HEK293 (cell line): Measurements from ENCODE around the gene FAM234A.

Source experiments
- GLIS1 ChIP-seq: fragments of 450-650 bp; formaldehyde crosslinking; IDR thresholded peaks from 2 replicates; pipeline ENCODE4 v1.5.1; 2016; ENCODE audit warnings: missing biosample characterization, missing genetic modification characterization
- KLF16 ChIP-seq: fragments of 450-650 bp; formaldehyde crosslinking; IDR thresholded peaks from 2 replicates; pipeline ENCODE4 v1.5.1; 2017; ENCODE audit warnings: missing biosample characterization, missing genetic modification characterization
- KLF8 ChIP-seq: fragments of 450-650 bp; formaldehyde crosslinking; IDR thresholded peaks from 2 replicates; pipeline ENCODE4 v1.5.1; 2016; ENCODE audit warnings: missing biosample characterization, missing genetic modification characterization
- SCRT2 ChIP-seq: fragments of 450-650 bp; formaldehyde crosslinking; IDR thresholded peaks from 2 replicates; pipeline ENCODE4 v1.5.1; 2016; ENCODE audit warnings: missing biosample characterization, missing genetic modification characterization
- SP2 ChIP-seq: fragments of 450-650 bp; formaldehyde crosslinking; IDR thresholded peaks from 2 replicates; pipeline ENCODE4 v1.5.1; 2016; ENCODE audit warnings: missing biosample characterization, missing genetic modification characterization
- SP3 ChIP-seq: fragments of 450-650 bp; formaldehyde crosslinking; IDR thresholded peaks from 2 replicates; pipeline ENCODE4 v1.5.1; 2016; ENCODE audit warnings: missing biosample characterization, missing genetic modification characterization
- YY1 ChIP-seq: fragments of 450-650 bp; formaldehyde crosslinking; IDR thresholded peaks from 2 replicates; pipeline ENCODE4 v1.5.1; 2018; ENCODE audit warnings: missing biosample characterization, missing genetic modification characterization
- ZBTB21 ChIP-seq: fragments of 450-650 bp; formaldehyde crosslinking; IDR thresholded peaks from 2 replicates; pipeline ENCODE4 v1.5.1; 2017; ENCODE audit warnings: missing biosample characterization, missing genetic modification characterization
- ZBTB8A ChIP-seq: fragments of 450-650 bp; formaldehyde crosslinking; IDR thresholded peaks from 2 replicates; pipeline ENCODE4 v1.5.1; 2016; ENCODE audit warnings: missing biosample characterization, missing genetic modification characterization
- ZFP37 ChIP-seq: fragments of 450-650 bp; formaldehyde crosslinking; IDR thresholded peaks from 2 replicates; pipeline ENCODE4 v1.5.1; 2016; ENCODE audit warnings: missing biosample characterization, missing genetic modification characterization
- ZFP41 ChIP-seq: fragments of 450-650 bp; formaldehyde crosslinking; IDR thresholded peaks from 2 replicates; pipeline ENCODE4 v1.5.1; 2016; ENCODE audit warnings: missing biosample characterization, missing genetic modification characterization, borderline replicate concordance
- ZIC2 ChIP-seq: fragments of 450-650 bp; formaldehyde crosslinking; IDR thresholded peaks from 2 replicates; pipeline ENCODE4 v1.5.1; 2016; ENCODE audit warnings: missing biosample characterization, missing genetic modification characterization
- ZNF184 ChIP-seq: fragments of 450-650 bp; IDR thresholded peaks from 2 replicates; pipeline ENCODE4 v1.5.1; 2018; ENCODE audit warnings: missing biosample characterization, mild to moderate bottlenecking, missing genetic modification characterization
- ZNF302 ChIP-seq: fragments of 450-650 bp; formaldehyde crosslinking; IDR thresholded peaks from 2 replicates; pipeline ENCODE4 v1.5.1; 2016; ENCODE audit warnings: missing biosample characterization, missing genetic modification characterization, low read depth
- ZNF433 ChIP-seq: fragments of 450-650 bp; formaldehyde crosslinking; IDR thresholded peaks from 2 replicates; pipeline ENCODE4 v1.5.1; 2016; ENCODE audit warnings: missing biosample characterization, missing genetic modification characterization, low read depth
- ZNF561 ChIP-seq: fragments of 450-650 bp; IDR thresholded peaks from 2 replicates; pipeline ENCODE4 v1.5.1; 2018; ENCODE audit warnings: missing biosample characterization, missing genetic modification characterization, borderline replicate concordance
- ZNF629 ChIP-seq: fragments of 450-650 bp; formaldehyde crosslinking; IDR thresholded peaks from 2 replicates; pipeline ENCODE4 v1.5.1; 2017; ENCODE audit warnings: missing biosample characterization, missing genetic modification characterization
- ZNF76 ChIP-seq: fragments of 450-650 bp; formaldehyde crosslinking; IDR thresholded peaks from 2 replicates; pipeline ENCODE4; 2016; ENCODE audit warnings: low read depth, missing biosample characterization, missing genetic modification characterization, borderline replicate concordance
- ZNF837 ChIP-seq: fragments of 450-650 bp; formaldehyde crosslinking; IDR thresholded peaks from 2 replicates; pipeline ENCODE4 v1.5.1; 2016; ENCODE audit warnings: missing biosample characterization, missing genetic modification characterization
- TF ChIP-seq, protein P1 (sequence below): fragments of 450-650 bp; formaldehyde crosslinking; IDR thresholded peaks from 2 replicates; pipeline ENCODE4 v1.5.1; 2016; ENCODE audit warnings: missing biosample characterization, missing genetic modification characterization
- TF ChIP-seq, protein P2 (sequence below): fragments of 450-650 bp; formaldehyde crosslinking; IDR thresholded peaks from 2 replicates; pipeline ENCODE4 v1.5.1; 2016; ENCODE audit warnings: missing biosample characterization, missing genetic modification characterization
- TF ChIP-seq, protein P3 (sequence below): fragments of 450-650 bp; formaldehyde crosslinking; IDR thresholded peaks from 2 replicates; pipeline ENCODE4 v1.5.1; 2017; ENCODE audit warnings: missing biosample characterization, missing genetic modification characterization
- TF ChIP-seq, protein P4 (sequence below): fragments of 450-650 bp; formaldehyde crosslinking; IDR thresholded peaks from 2 replicates; pipeline ENCODE4 v1.5.1; 2016; ENCODE audit warnings: missing biosample characterization, missing genetic modification characterization
- TF ChIP-seq, protein P5 (sequence below): fragments of 450-650 bp; formaldehyde crosslinking; IDR thresholded peaks from 2 replicates; pipeline ENCODE4 v1.5.1; 2016; ENCODE audit warnings: missing biosample characterization, missing genetic modification characterization
- TF ChIP-seq, protein P6 (sequence below): fragments of 450-650 bp; formaldehyde crosslinking; IDR thresholded peaks from 2 replicates; pipeline ENCODE4 v1.5.1; 2017; ENCODE audit warnings: missing biosample characterization, missing genetic modification characterization
- TF ChIP-seq, protein P7 (sequence below): fragments of 450-650 bp; formaldehyde crosslinking; IDR thresholded peaks from 2 replicates; pipeline ENCODE4 v1.5.1; 2016; ENCODE audit warnings: missing biosample characterization, missing genetic modification characterization

The FAM234A gene

DNA sequence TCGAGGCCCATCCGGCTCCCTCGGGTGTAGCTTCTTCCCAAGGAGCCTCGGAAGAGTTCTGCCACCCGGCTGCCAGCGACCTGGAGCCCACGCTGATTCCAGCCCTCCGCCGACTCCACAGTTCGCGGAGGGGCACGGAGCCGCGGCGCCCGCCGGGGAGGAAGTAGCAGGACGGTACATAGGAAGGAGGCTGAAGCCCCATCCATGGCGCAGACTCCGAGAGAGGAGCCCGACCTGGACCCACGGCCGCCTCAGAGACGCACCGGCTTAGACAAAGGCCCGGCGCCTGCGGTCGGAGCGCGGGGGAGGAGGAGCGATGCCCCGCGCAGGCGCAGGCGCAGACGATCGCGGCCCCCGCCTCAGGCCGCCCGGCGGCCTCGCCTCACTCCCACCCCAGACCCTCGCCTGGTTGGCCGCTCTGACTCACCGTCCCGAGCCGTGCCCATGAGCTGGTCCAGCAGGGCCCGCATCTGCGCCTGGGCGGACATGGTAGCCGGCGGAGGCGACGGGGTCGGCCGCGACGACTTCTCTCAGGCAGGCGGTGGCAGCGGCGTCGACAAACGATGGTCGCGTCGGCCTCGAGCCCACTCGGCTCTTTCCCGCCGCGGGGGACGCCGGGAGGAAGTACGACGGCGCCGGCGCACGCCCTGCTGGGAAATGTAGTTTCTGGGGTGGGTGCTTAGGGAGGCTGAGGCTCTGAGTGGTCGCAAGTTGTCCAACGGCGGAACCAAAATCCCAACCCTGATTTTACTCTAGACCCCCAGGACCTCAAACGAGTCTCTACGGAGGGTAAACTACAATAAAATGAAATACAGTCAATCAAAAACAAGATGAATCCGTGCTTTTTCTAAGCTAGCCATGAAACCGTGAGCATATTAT is 5.5 kb upstream of the FAM234A start, which contains the start of gene LUC7L (continued):
- TF ChIP-seq ZBTB8A (tag by site-specific recombination): peak; percentile 61
- TF ChIP-seq, protein P1, sequence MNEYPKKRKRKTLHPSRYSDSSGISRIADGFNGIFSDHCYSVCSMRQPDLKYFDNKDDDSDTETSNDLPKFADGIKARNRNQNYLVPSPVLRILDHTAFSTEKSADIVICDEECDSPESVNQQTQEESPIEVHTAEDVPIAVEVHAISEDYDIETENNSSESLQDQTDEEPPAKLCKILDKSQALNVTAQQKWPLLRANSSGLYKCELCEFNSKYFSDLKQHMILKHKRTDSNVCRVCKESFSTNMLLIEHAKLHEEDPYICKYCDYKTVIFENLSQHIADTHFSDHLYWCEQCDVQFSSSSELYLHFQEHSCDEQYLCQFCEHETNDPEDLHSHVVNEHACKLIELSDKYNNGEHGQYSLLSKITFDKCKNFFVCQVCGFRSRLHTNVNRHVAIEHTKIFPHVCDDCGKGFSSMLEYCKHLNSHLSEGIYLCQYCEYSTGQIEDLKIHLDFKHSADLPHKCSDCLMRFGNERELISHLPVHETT (tag by site-specific recombination): peak; percentile 46; the same call in 1 of the 2 replicates
- no peak for TF ChIP-seq ZNF433 (tag by site-specific recombination)
- TF ChIP-seq GLIS1 (tag by site-specific recombination): peak; percentile 2; the same call in 1 of the 2 replicates
- TF ChIP-seq, protein P2, sequence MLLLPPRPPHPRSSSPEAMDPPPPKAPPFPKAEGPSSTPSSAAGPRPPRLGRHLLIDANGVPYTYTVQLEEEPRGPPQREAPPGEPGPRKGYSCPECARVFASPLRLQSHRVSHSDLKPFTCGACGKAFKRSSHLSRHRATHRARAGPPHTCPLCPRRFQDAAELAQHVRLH (tag by site-specific recombination): peak; percentile 74
- TF ChIP-seq ZFP41 (tag by site-specific recombination): no peak
- TF ChIP-seq, protein P3, sequence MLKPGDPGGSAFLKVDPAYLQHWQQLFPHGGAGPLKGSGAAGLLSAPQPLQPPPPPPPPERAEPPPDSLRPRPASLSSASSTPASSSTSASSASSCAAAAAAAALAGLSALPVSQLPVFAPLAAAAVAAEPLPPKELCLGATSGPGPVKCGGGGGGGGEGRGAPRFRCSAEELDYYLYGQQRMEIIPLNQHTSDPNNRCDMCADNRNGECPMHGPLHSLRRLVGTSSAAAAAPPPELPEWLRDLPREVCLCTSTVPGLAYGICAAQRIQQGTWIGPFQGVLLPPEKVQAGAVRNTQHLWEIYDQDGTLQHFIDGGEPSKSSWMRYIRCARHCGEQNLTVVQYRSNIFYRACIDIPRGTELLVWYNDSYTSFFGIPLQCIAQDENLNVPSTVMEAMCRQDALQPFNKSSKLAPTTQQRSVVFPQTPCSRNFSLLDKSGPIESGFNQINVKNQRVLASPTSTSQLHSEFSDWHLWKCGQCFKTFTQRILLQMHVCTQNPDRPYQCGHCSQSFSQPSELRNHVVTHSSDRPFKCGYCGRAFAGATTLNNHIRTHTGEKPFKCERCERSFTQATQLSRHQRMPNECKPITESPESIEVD (tag by site-specific recombination): no peak
- TF ChIP-seq KLF8 (tag by site-specific recombination): peak; percentile 83; the same call in 1 of the 2 replicates
- TF ChIP-seq, protein P4, sequence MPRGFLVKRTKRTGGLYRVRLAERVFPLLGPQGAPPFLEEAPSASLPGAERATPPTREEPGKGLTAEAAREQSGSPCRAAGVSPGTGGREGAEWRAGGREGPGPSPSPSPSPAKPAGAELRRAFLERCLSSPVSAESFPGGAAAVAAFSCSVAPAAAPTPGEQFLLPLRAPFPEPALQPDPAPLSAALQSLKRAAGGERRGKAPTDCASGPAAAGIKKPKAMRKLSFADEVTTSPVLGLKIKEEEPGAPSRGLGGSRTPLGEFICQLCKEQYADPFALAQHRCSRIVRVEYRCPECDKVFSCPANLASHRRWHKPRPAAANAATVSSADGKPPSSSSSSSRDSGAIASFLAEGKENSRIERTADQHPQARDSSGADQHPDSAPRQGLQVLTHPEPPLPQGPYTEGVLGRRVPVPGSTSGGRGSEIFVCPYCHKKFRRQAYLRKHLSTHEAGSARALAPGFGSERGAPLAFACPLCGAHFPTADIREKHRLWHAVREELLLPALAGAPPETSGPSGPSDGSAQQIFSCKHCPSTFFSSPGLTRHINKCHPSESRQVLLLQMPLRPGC (tag by site-specific recombination): peak; percentile 74; the same call in 1 of the 2 replicates
- TF ChIP-seq ZBTB21 (tag by site-specific recombination): peak; percentile 39; the same call in 1 of the 2 replicates
- no peak for TF ChIP-seq SCRT2 (tag by site-specific recombination)
- peak; percentile 75; the same call in 1 of the 2 replicates for TF ChIP-seq YY1 (tag by site-specific recombination)
- peak; percentile 67 for TF ChIP-seq SP3
- no peak for TF ChIP-seq ZNF184 (tag by site-specific recombination)
- peak; percentile 99 for TF ChIP-seq ZNF76 (tag by site-specific recombination)
- peak; percentile 70 for TF ChIP-seq SP2 (tag by site-specific recombination)
- peak; percentile 94 for TF ChIP-seq KLF16 (tag by site-specific recombination)
- TF ChIP-seq, protein P5, sequence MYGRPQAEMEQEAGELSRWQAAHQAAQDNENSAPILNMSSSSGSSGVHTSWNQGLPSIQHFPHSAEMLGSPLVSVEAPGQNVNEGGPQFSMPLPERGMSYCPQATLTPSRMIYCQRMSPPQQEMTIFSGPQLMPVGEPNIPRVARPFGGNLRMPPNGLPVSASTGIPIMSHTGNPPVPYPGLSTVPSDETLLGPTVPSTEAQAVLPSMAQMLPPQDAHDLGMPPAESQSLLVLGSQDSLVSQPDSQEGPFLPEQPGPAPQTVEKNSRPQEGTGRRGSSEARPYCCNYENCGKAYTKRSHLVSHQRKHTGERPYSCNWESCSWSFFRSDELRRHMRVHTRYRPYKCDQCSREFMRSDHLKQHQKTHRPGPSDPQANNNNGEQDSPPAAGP (tag by site-specific recombination): peak; percentile 92
- TF ChIP-seq ZNF629 (tag by site-specific recombination): peak; percentile 77
- TF ChIP-seq, protein P6, sequence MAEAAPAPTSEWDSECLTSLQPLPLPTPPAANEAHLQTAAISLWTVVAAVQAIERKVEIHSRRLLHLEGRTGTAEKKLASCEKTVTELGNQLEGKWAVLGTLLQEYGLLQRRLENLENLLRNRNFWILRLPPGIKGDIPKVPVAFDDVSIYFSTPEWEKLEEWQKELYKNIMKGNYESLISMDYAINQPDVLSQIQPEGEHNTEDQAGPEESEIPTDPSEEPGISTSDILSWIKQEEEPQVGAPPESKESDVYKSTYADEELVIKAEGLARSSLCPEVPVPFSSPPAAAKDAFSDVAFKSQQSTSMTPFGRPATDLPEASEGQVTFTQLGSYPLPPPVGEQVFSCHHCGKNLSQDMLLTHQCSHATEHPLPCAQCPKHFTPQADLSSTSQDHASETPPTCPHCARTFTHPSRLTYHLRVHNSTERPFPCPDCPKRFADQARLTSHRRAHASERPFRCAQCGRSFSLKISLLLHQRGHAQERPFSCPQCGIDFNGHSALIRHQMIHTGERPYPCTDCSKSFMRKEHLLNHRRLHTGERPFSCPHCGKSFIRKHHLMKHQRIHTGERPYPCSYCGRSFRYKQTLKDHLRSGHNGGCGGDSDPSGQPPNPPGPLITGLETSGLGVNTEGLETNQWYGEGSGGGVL (tag by site-specific recombination): peak; percentile 58; the same call in 1 of the 2 replicates
- no peak for TF ChIP-seq ZFP37 (tag by site-specific recombination)
- TF ChIP-seq ZNF561 (tag by site-specific recombination): peak; percentile 99
- TF ChIP-seq ZNF837 (tag by site-specific recombination): no peak
- TF ChIP-seq ZIC2 (tag by site-specific recombination): peak; percentile 36; the same call in 1 of the 2 replicates
- TF ChIP-seq ZNF302 (tag by site-specific recombination): no peak
- TF ChIP-seq, protein P7, sequence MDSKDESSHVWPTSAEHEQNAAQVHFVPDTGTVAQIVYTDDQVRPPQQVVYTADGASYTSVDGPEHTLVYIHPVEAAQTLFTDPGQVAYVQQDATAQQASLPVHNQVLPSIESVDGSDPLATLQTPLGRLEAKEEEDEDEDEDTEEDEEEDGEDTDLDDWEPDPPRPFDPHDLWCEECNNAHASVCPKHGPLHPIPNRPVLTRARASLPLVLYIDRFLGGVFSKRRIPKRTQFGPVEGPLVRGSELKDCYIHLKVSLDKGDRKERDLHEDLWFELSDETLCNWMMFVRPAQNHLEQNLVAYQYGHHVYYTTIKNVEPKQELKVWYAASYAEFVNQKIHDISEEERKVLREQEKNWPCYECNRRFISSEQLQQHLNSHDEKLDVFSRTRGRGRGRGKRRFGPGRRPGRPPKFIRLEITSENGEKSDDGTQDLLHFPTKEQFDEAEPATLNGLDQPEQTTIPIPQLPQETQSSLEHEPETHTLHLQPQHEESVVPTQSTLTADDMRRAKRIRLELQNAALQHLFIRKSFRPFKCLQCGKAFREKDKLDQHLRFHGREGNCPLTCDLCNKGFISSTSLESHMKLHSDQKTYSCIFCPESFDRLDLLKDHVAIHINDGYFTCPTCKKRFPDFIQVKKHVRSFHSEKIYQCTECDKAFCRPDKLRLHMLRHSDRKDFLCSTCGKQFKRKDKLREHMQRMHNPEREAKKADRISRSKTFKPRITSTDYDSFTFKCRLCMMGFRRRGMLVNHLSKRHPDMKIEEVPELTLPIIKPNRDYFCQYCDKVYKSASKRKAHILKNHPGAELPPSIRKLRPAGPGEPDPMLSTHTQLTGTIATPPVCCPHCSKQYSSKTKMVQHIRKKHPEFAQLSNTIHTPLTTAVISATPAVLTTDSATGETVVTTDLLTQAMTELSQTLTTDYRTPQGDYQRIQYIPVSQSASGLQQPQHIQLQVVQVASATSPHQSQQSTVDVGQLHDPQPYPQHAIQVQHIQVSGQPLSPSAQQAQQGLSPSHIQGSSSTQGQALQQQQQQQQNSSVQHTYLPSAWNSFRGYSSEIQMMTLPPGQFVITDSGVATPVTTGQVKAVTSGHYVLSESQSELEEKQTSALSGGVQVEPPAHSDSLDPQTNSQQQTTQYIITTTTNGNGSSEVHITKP (tag by site-specific recombination): peak; percentile 93
